H9 (cell line): ENCODE data around the gene CUBN. TPM values are rescaled to one million over a fixed set of nuclear protein-coding genes. Genes with fewer than 3 reads are reported as not detected.

Source experiments
- DNase-seq: peaks from one replicate; pipeline ENCODE4 v3.0.0-alpha.2; 2017
- H2AFZ ChIP-seq: one replicate; pipeline ENCODE4 v1.6.1; 2013; ENCODE audit warnings: mild to moderate bottlenecking, low read length, control low read depth, moderate library complexity
- H2AK5ac ChIP-seq: 2 replicates; pipeline ENCODE4 v1.6.1; 2013; ENCODE audit warnings: low read length, control low read depth, mixed read lengths; ENCODE audit not compliant: insufficient read length
- H2BK120ac ChIP-seq: one replicate; pipeline ENCODE4 v1.6.1; 2013; ENCODE audit warnings: low read depth, mild to moderate bottlenecking, low read length, control low read depth, inconsistent platforms; ENCODE audit not compliant: poor library complexity, severe bottlenecking
- H2BK12ac ChIP-seq: 2 replicates; pipeline ENCODE4 v1.6.1; 2013; ENCODE audit warnings: low read length, control low read depth, mixed read lengths, low read depth; ENCODE audit not compliant: insufficient read length
- H2BK15ac ChIP-seq: 2 replicates; pipeline ENCODE4 v1.6.1; 2013; ENCODE audit warnings: low read depth, low read length, control low read depth
- H2BK20ac ChIP-seq: one replicate; pipeline ENCODE4 v1.6.1; 2013; ENCODE audit warnings: low read depth, mild to moderate bottlenecking, low read length, control low read depth, inconsistent platforms; ENCODE audit not compliant: poor library complexity, severe bottlenecking
- H2BK5ac ChIP-seq: 2 replicates; pipeline ENCODE4 v1.6.1; 2013; ENCODE audit warnings: low read length, control low read depth, mixed read lengths; ENCODE audit not compliant: insufficient read length
- H3K14ac ChIP-seq: 2 replicates; pipeline ENCODE4 v1.6.1; 2013; ENCODE audit warnings: low read length, control low read depth; ENCODE audit not compliant: insufficient read depth
- H3K18ac ChIP-seq: 2 replicates; pipeline ENCODE4 v1.6.1; 2013; ENCODE audit warnings: low read depth, mild to moderate bottlenecking, mixed read lengths, low read length, control low read depth; ENCODE audit not compliant: insufficient read length
- H3K23ac ChIP-seq: 2 replicates; pipeline ENCODE4 v1.6.1; 2013; ENCODE audit warnings: low read length, control low read depth, mixed read lengths, low read depth; ENCODE audit not compliant: insufficient read length
- H3K23me2 ChIP-seq: 2 replicates; pipeline ENCODE4 v1.6.1; 2013; ENCODE audit warnings: low read depth, mild to moderate bottlenecking, mixed read lengths, low read length, control low read depth; ENCODE audit not compliant: insufficient read length, poor library complexity, severe bottlenecking
- H3K27ac ChIP-seq: 2 replicates; pipeline ENCODE4 v1.5.1; 2013; ENCODE audit warnings: low read length, control low read depth, mixed read lengths, low read depth; ENCODE audit not compliant: insufficient read length
- H3K27me3 ChIP-seq: 2 replicates; pipeline ENCODE4 v1.6.1; 2013; ENCODE audit warnings: low read length, control low read depth, inconsistent platforms; ENCODE audit not compliant: insufficient read depth
- H3K4ac ChIP-seq: 2 replicates; pipeline ENCODE4 v1.6.1; 2013; ENCODE audit warnings: low read depth, mild to moderate bottlenecking, control low read depth, inconsistent platforms, low read length, moderate library complexity
- H3K4me1 ChIP-seq: 2 replicates; pipeline ENCODE4 v1.6.1; 2013; ENCODE audit warnings: low read length, control low read depth, inconsistent platforms; ENCODE audit not compliant: insufficient read depth
- H3K4me2 ChIP-seq: 2 replicates; pipeline ENCODE4 v1.6.1; 2013; ENCODE audit warnings: low read length, control low read depth, mixed read lengths; ENCODE audit not compliant: insufficient read length, insufficient read depth
- H3K56ac ChIP-seq: 2 replicates; pipeline ENCODE4 v1.6.1; 2013; ENCODE audit warnings: low read depth, mild to moderate bottlenecking, mixed read lengths, low read length, control low read depth; ENCODE audit not compliant: insufficient read length
- H3K79me1 ChIP-seq: 2 replicates; pipeline ENCODE4 v1.6.1; 2013; ENCODE audit warnings: low read depth, mild to moderate bottlenecking, moderate library complexity, low read length, control low read depth, inconsistent platforms; ENCODE audit not compliant: insufficient read depth, poor library complexity, severe bottlenecking
- H3K79me2 ChIP-seq: 2 replicates; pipeline ENCODE4 v1.6.1; 2013; ENCODE audit warnings: low read length, control low read depth, inconsistent platforms; ENCODE audit not compliant: insufficient read depth
- H3K9ac ChIP-seq: 2 replicates; pipeline ENCODE4 v1.6.1; 2013; ENCODE audit warnings: low read length, control low read depth, mixed read lengths; ENCODE audit not compliant: insufficient read length; ENCODE audit errors: extremely low read depth
- H3K9me3 ChIP-seq: one replicate; pipeline ENCODE4 v1.6.1; 2013; ENCODE audit warnings: low read depth, low read length, inconsistent platforms; ENCODE audit not compliant: control insufficient read depth
- H3T11ph ChIP-seq: one replicate; pipeline ENCODE4 v1.6.1; 2013; ENCODE audit warnings: mild to moderate bottlenecking, low read length, control low read depth, inconsistent platforms
- H4K20me1 ChIP-seq: one replicate; pipeline ENCODE4 v1.6.1; 2013; ENCODE audit not compliant: control insufficient read depth, insufficient read length, insufficient read depth
- H4K5ac ChIP-seq: 2 replicates; pipeline ENCODE4 v1.6.1; 2013; ENCODE audit warnings: low read depth, mild to moderate bottlenecking, mixed read lengths, low read length, control low read depth; ENCODE audit not compliant: insufficient read length
- H4K8ac ChIP-seq: replicated peaks from 2 replicates; pipeline ENCODE4 v1.6.1; 2013; ENCODE audit warnings: low read length, control low read depth, mixed read lengths, low read depth; ENCODE audit not compliant: insufficient read length
- H4K91ac ChIP-seq: 2 replicates; pipeline ENCODE4 v1.6.1; 2013; ENCODE audit warnings: low read depth, mild to moderate bottlenecking, moderate library complexity, mixed read lengths, low read length, control low read depth; ENCODE audit not compliant: insufficient read length
- H3K27ac Mint-ChIP-seq, 3 experiments: 2 replicates in 2 of 3; 3 replicates in 1 of 3; pipeline ENCODE4 v1.8.0; 2020 to 2021; ENCODE audit warnings: mixed read lengths in 3 of 3, mild to moderate bottlenecking in 1 of 3, moderate library complexity in 1 of 3
- H3K27me3 Mint-ChIP-seq: 2 replicates; pipeline ENCODE4 v1.8.0; 2021; ENCODE audit warnings: low read depth, mild to moderate bottlenecking, moderate library complexity, mixed read lengths
- H3K36me3 Mint-ChIP-seq, 3 experiments: 2 replicates in 2 of 3; 3 replicates in 1 of 3; pipeline ENCODE4 v1.8.0; 2020 to 2021; ENCODE audit warnings: low read depth in 3 of 3, mixed read lengths in 3 of 3; ENCODE audit not compliant: insufficient read depth in 1 of 3
- H3K4me1 Mint-ChIP-seq, 2 experiments: 2 replicates each; pipeline ENCODE4 v1.8.0; 2020; ENCODE audit warnings: mixed read lengths in 2 of 2
- H3K4me3 Mint-ChIP-seq, 2 experiments: 2 replicates in 1 of 2; 3 replicates in 1 of 2; pipeline ENCODE4 v1.8.0; 2020 to 2021; ENCODE audit warnings: mild to moderate bottlenecking in 2 of 2, mixed read lengths in 2 of 2, moderate library complexity in 1 of 2
- H3K9me3 Mint-ChIP-seq, 2 experiments: 2 replicates in 1 of 2; 3 replicates in 1 of 2; pipeline ENCODE4 v1.8.0; 2020; ENCODE audit warnings: mild to moderate bottlenecking in 2 of 2, mixed read lengths in 2 of 2, moderate library complexity in 1 of 2
- CTCF ChIP-seq: fragments of 200-600 bp; sonication (generic); conservative IDR thresholded peaks from 3 replicates; pipeline ENCODE4 v1.8.0; 2021; ENCODE audit warnings: antibody characterized with exemption, mild to moderate bottlenecking
- WGBS: extraction: QIAGEN DNeasy Blood & Tissue Kit; methylation state at CpG from one replicate; pipeline ENCODE4 v1.1.7; 2013; ENCODE audit warnings: missing lambda C conversion rate, low lambda C conversion rate, mixed read lengths; ENCODE audit not compliant: insufficient read length; ENCODE audit errors: extremely low coverage; 5-methylcytosine and 5-hydroxymethylcytosine counted together
- total RNA-seq: library from RNA; stranded (reverse); gene quantifications from 2 replicates; pipeline ENCODE4 v1.2.1, GENCODE V29; 2021

The CUBN gene
- total RNA-seq, 1 experiment from 2014 or later = 0.26 TPM

GRCh38 chr10:17141504-17142229 lies 12.1 kb upstream of the CUBN start:
- H3T11ph ChIP-seq = no peak overlapping the region
- H3K4me1 ChIP-seq = no peaks in the 10 kb centered on the region
- Mint-ChIP-seq H3K27me3 (no peaks in the 10 kb centered on the region), H3K9me3 (no peaks in the 10 kb centered on the region), H3K4me3 (no peak overlapping the region), H3K4me1 (peaks cover 10 to 11% of the 10 kb centered on the region in 2 experiments), H3K36me3 (no peaks in the 10 kb centered on the region; a peak in 1 of 7 replicates), H3K27ac (no peak overlapping the region; a peak in 1 of 7 replicates)
- no peak overlapping the region for H2BK12ac ChIP-seq
- no peaks in the 10 kb centered on the region; the same call in 1 of the 2 replicates for H3K27me3 ChIP-seq
- no peak overlapping the region for H3K18ac ChIP-seq
- no peak overlapping the region for H2AFZ ChIP-seq
- H3K4me2 ChIP-seq = no peak overlapping the region
- H2BK5ac ChIP-seq = no peak overlapping the region
- no peaks in the 10 kb centered on the region for H3K79me2 ChIP-seq
- H4K20me1 ChIP-seq = no peaks in the 10 kb centered on the region
- TF ChIP-seq CTCF = no peak
- no peak overlapping the region for H3K23ac ChIP-seq
- no peak overlapping the region for H4K5ac ChIP-seq
- no peak overlapping the region for H3K14ac ChIP-seq
- no CpG with 5 or more reads among the region's 1 CpG for WGBS
- H3K56ac ChIP-seq = no peak overlapping the region
- H2BK15ac ChIP-seq = no peak overlapping the region
- no peak overlapping the region for H4K8ac ChIP-seq
- no peaks in the 10 kb centered on the region for H3K9me3 ChIP-seq
- no peak overlapping the region for H2AK5ac ChIP-seq
- no peak overlapping the region for H4K91ac ChIP-seq
- H3K4ac ChIP-seq = no peak overlapping the region
- DNase-seq = no peak
- H2BK20ac ChIP-seq = no peak overlapping the region
- no peak overlapping the region for H3K9ac ChIP-seq
- no peaks in the 10 kb centered on the region for H3K23me2 ChIP-seq
- no peaks in the 10 kb centered on the region for H3K79me1 ChIP-seq
- H2BK120ac ChIP-seq = no peak overlapping the region
- H3K27ac ChIP-seq = no peak overlapping the region
